ENCODE data around the gene USP35. TPM values are rescaled to one million over a fixed set of nuclear protein-coding genes. Genes with fewer than 3 reads are reported as not detected.

USP35 gene
- total and polyA plus RNA-seq, 2 experiments from 2014 or later, result 11.1 to 35.0 TPM

- no peak for TF ChIP-seq CTCF (IDR thresholded peaks at IDR 0.05; ENCODE audit: low read depth, low read length)
- DNase-seq (ENCODE audit: low read depth in 1 of 2, low spot score in 1 of 2), result no peak
Observed at GRCh38 chr11:78214331-78215194, 25.8 kb downstream of the USP35 start.

GRCh38 chr11:78216021-78216420 is 27.3 kb downstream of the USP35 start:
- DNase-seq (ENCODE audit: low read depth in 1 of 2, low spot score in 1 of 2), result no peak
- H3K27ac ChIP-seq, result no peak overlapping the region
- H3K4me1 ChIP-seq (ENCODE audit: low read depth), result peaks cover 15% of the 10 kb centered on the region
- H3K9me3 ChIP-seq (ENCODE audit: low read depth), result no peaks in the 10 kb centered on the region
- no peak for TF ChIP-seq CTCF (IDR thresholded peaks at IDR 0.05; ENCODE audit: low read depth, low read length)
- no peaks in the 10 kb centered on the region for H3K27me3 ChIP-seq
- H3K4me3 ChIP-seq, result no peak overlapping the region
- peaks cover 17% of the 10 kb centered on the region for H3K36me3 ChIP-seq

More at GRCh38 chr11:78214331-78215194, 25.8 kb downstream of the USP35 start:
- no peaks in the 10 kb centered on the region for H3K9me3 ChIP-seq (ENCODE audit: low read depth)
- no peak overlapping the region for H3K27ac ChIP-seq
- H3K36me3 ChIP-seq, result peaks cover 19% of the 10 kb centered on the region
- peaks cover 15% of the 10 kb centered on the region for H3K4me1 ChIP-seq (ENCODE audit: low read depth)
- no peak overlapping the region for H3K4me3 ChIP-seq
- no peaks in the 10 kb centered on the region for H3K27me3 ChIP-seq

GRCh38 chr11:78216571-78217287 is 28.0 kb downstream of the USP35 start:
- H3K27me3 ChIP-seq, result no peaks in the 10 kb centered on the region
- no peak for TF ChIP-seq CTCF (IDR thresholded peaks at IDR 0.05; ENCODE audit: low read depth, low read length)
- no peak overlapping the region for H3K4me3 ChIP-seq
- H3K27ac ChIP-seq, result no peak overlapping the region
- peaks cover 23% of the 10 kb centered on the region for H3K36me3 ChIP-seq
- peaks cover 15% of the 10 kb centered on the region for H3K4me1 ChIP-seq (ENCODE audit: low read depth)
- H3K9me3 ChIP-seq (ENCODE audit: low read depth), result no peaks in the 10 kb centered on the region
- DNase-seq (ENCODE audit: low read depth in 1 of 2, low spot score in 1 of 2), result no peak

- Histone ChIP-seq H3K4me3 (no peak overlapping the region), H3K36me3 (peaks cover 25% of the 10 kb centered on the region), H3K27me3 (no peaks in the 10 kb centered on the region), H3K9me3 (ENCODE audit: low read depth) (no peaks in the 10 kb centered on the region), H3K4me1 (ENCODE audit: low read depth) (peaks cover 7% of the 10 kb centered on the region), H3K27ac (no peak overlapping the region)
- DNase-seq (ENCODE audit: low read depth in 1 of 2, low spot score in 1 of 2), result no peak
- TF ChIP-seq CTCF (IDR thresholded peaks at IDR 0.05; ENCODE audit: low read depth, low read length), result no peak
Observed at GRCh38 chr11:78217650-78218541, 29.2 kb downstream of the USP35 start.

Data from cardiac muscle cell (in vitro differentiated cells and primary cell).